K562 (cell line): ENCODE data around the gene GPC1. TPM values are rescaled to one million over a fixed set of nuclear protein-coding genes. Genes with fewer than 3 reads are reported as not detected.

Experiments used
- ATAC-seq: fragments of 200-7000 bp; cut with Tn5 transposase; 3 replicates; pipeline ENCODE4 v1.9.1; 2020; ENCODE audit warnings: moderate library complexity
- BruUV-seq: library from RNA; stranded (reverse); fragments of 400-500 nt; replicated peaks from 2 replicates; lab custom pipeline; 2021; lab: Mats Ljungman, UMichigan
- CTCF ChIA-PET: fragments of 300-600 bp; formaldehyde crosslinking; extraction: SDS; loops from one replicate; lab custom pipeline; 2021; ENCODE audit warnings: low intra/inter-chr PET ratio; lab: Yijun Ruan, JAX
- POLR2A ChIA-PET: fragments of 300-600, 350-650 bp; sonication (Branson Sonifier 250); formaldehyde crosslinking; extraction: SDS; loops from one replicate; lab custom pipeline; 2021; ENCODE audit warnings: antibody characterized with exemption, inconsistent platforms; lab: Yijun Ruan, JAX
- DNase-seq, 4 experiments: peaks; one replicate each; pipeline versions ENCODE4 v3.0.0 to v3.0.0-alpha.2; 2011 to 2018; ENCODE audit warnings: low spot score in 3 of 4, mixed read lengths in 3 of 4; ENCODE audit errors: extremely low read depth in 1 of 4
- FAIRE-seq: peaks from 2 replicates; lab custom pipeline; 2011; peaks lifted over from hg19 to GRCh38; lab: Jason Lieb, UNC
- H2AFZ ChIP-seq: 2 replicates; pipeline ENCODE4 v1.6.0; 2011; ENCODE audit warnings: low read depth, low read length, control low read depth, inconsistent platforms
- H3K27ac ChIP-seq: fragments of 200-600 bp; 3 replicates; pipeline ENCODE4 v1.8.0; 2011; ENCODE audit warnings: low read depth, mild to moderate bottlenecking, control low read depth, inconsistent platforms, low read length, moderate library complexity, mixed read lengths; ENCODE audit errors: extremely low read depth
- H3K27me3 ChIP-seq, 2 experiments: fragments of 300-600 bp in 1 of 2; 2 replicates in 1 of 2; 3 replicates in 1 of 2; pipeline versions ENCODE4 v1.6.0 to v1.8.0; 2011; ENCODE audit warnings: inconsistent platforms in 2 of 2, low read length in 2 of 2, mild to moderate bottlenecking in 1 of 2, mixed read lengths in 1 of 2, moderate library complexity in 1 of 2; ENCODE audit not compliant: control insufficient read depth in 2 of 2, insufficient read depth in 2 of 2
- H3K36me3 ChIP-seq: fragments of 300-600 bp; 3 replicates; pipeline ENCODE4 v1.8.0; 2011; ENCODE audit warnings: mild to moderate bottlenecking, low read length, inconsistent platforms; ENCODE audit not compliant: control insufficient read depth, insufficient read depth
- H3K4me1 ChIP-seq, 2 experiments: fragments of 200-600 bp in 1 of 2; replicated peaks in 1 of 2; 2 replicates in 1 of 2; 3 replicates in 1 of 2; pipeline versions ENCODE4 v1.5.1 to v1.8.0; 2011; ENCODE audit warnings: inconsistent platforms in 2 of 2, low read length in 2 of 2, mild to moderate bottlenecking in 1 of 2, mixed read lengths in 1 of 2, moderate library complexity in 1 of 2; ENCODE audit not compliant: control insufficient read depth in 2 of 2, insufficient read depth in 2 of 2
- H3K4me2 ChIP-seq: 2 replicates; pipeline ENCODE4 v1.6.1; 2011; ENCODE audit warnings: low read length, control low read depth, inconsistent platforms, mixed read lengths; ENCODE audit not compliant: insufficient read depth
- H3K4me3 ChIP-seq: fragments of 200-600 bp; sonication (generic), shearing (Covaris generic); 2 replicates; pipeline ENCODE4 v1.5.1; 2016; ENCODE audit warnings: control low read depth, inconsistent platforms
- H3K79me2 ChIP-seq: fragments of 200-600 bp; 3 replicates; pipeline ENCODE4 v1.8.0; 2011; ENCODE audit warnings: low read length, inconsistent platforms; ENCODE audit not compliant: control insufficient read depth, insufficient read depth
- H3K9ac ChIP-seq, 2 experiments: 2 replicates each; pipeline versions ENCODE4 v1.6.0 to v1.6.1; 2011; ENCODE audit warnings: low read depth in 2 of 2, low read length in 2 of 2, control low read depth in 1 of 2, inconsistent platforms in 1 of 2, mild to moderate bottlenecking in 1 of 2, mixed read lengths in 1 of 2; ENCODE audit not compliant: insufficient read depth in 1 of 2
- H3K9me1 ChIP-seq: one replicate; pipeline ENCODE4 v1.6.0; 2011; ENCODE audit warnings: inconsistent platforms, mild to moderate bottlenecking, low read length, moderate library complexity; ENCODE audit not compliant: control insufficient read depth, insufficient read depth
- H3K9me3 ChIP-seq: replicated peaks from 2 replicates; pipeline ENCODE4 v1.5.1; 2011; ENCODE audit warnings: low read depth, low read length, inconsistent platforms; ENCODE audit not compliant: control insufficient read depth, insufficient read depth
- H4K20me1 ChIP-seq: replicated peaks from 2 replicates; pipeline ENCODE4 v1.6.1; 2011; ENCODE audit warnings: low read length, inconsistent platforms, mixed read lengths; ENCODE audit not compliant: control insufficient read depth, insufficient read depth
- NONO ChIP-seq, 2 experiments: fragments of 200-400 bp in 1 of 2; fragments of 450-650 bp in 1 of 2; formaldehyde crosslinking in 1 of 2; IDR thresholded peaks; 2 replicates each; pipeline ENCODE4 v1.6.1; 2017; ENCODE audit warnings: low read depth in 2 of 2, mild to moderate bottlenecking in 2 of 2, moderate library complexity in 2 of 2, low read length in 1 of 2
- TCF7L2 ChIP-seq: fragments of 150-350 bp; IDR thresholded peaks from 2 replicates; pipeline ENCODE4 v1.6.1; 2016; ENCODE audit warnings: low read depth, mild to moderate bottlenecking, low read length, moderate library complexity
- ZNF143 ChIP-seq: sonication (generic); formaldehyde crosslinking; IDR thresholded peaks from 2 replicates; pipeline ENCODE4 v1.9.0; 2022; ENCODE audit warnings: mild to moderate bottlenecking, missing genetic modification reagents
- WGBS: fragments of 100-300 bp; shearing (Covaris generic); methylation state at CpG from one replicate; pipeline ENCODE4 v1.1.6; 2016; ENCODE audit warnings: low coverage, mixed read lengths; ENCODE audit not compliant: insufficient coverage; ENCODE audit errors: missing lambda C conversion rate; 5-methylcytosine and 5-hydroxymethylcytosine counted together
- in situ Hi-C: fragments of 300-500 bp; cut with MboI; formaldehyde crosslinking; loops from 4 replicates; pipeline ENCODE4 v1.15.0; 2018; ENCODE audit warnings: inconsistent platforms, mixed read lengths
- intact Hi-C: fragments of 100-400 bp; cut with micrococcal nuclease; formaldehyde crosslinking; loops from 2 replicates; pipeline ENCODE4 v1.14.2; 2022
- polyA plus RNA-seq, 8 experiments: library from polyadenylated mRNA; depleted of rRNA in 4 of 8; stranded (reverse) in 5 of 8; unstranded in 3 of 8; fragments of >200 nt; fragmentation: Nextera tagmentation in 2 of 8; fragmentation: Illumina TruSeq in 1 of 8; extraction: Ambion mirVana in 2 of 8; extraction: Trizol in 1 of 8; gene quantifications; 2 replicates each; pipeline versions ENCODE4 v1.2.1 to v1.2.3, GENCODE V29; 2011 to 2014; ENCODE audit warnings: inconsistent platforms in 1 of 8, missing spikeins in 1 of 8
- total RNA-seq, 7 experiments: library from RNA; depleted of rRNA in 6 of 7; stranded (reverse); fragments of >200 nt in 6 of 7; fragmentation: Illumina TruSeq in 2 of 7; extraction: Trizol in 2 of 7; gene quantifications; 2 replicates each; pipeline versions ENCODE4 v1.2.1 to v1.2.3, GENCODE V29; 2011 to 2021; ENCODE audit warnings: low replicate concordance in 1 of 7
- TF ChIP-seq, protein P1 (sequence below): IDR thresholded peaks from 2 replicates; pipeline ENCODE4 v1.6.1; 2011; ENCODE audit warnings: borderline replicate concordance, low read depth, mild to moderate bottlenecking, moderate library complexity, low read length; ENCODE audit not compliant: insufficient read depth, poor library complexity, severe bottlenecking
- TF ChIP-seq, protein P2 (sequence below), 2 experiments: fragments of 450-650 bp in 1 of 2; sonication (generic) in 1 of 2; formaldehyde crosslinking; conservative IDR thresholded peaks; 2 replicates each; pipeline versions ENCODE4 v1.4.0 to v1.8.1; 2020 to 2022; ENCODE audit warnings: mild to moderate bottlenecking in 1 of 2, missing genetic modification reagents in 1 of 2

GPC1 gene
- total and polyA plus RNA-seq, 9 of the 15 experiments (the other 6 are each of a cell fraction or from before 2014, with no cell fraction given), result 0.07 to 0.82 (median 0.14) TPM; not detected in 3

DNA sequence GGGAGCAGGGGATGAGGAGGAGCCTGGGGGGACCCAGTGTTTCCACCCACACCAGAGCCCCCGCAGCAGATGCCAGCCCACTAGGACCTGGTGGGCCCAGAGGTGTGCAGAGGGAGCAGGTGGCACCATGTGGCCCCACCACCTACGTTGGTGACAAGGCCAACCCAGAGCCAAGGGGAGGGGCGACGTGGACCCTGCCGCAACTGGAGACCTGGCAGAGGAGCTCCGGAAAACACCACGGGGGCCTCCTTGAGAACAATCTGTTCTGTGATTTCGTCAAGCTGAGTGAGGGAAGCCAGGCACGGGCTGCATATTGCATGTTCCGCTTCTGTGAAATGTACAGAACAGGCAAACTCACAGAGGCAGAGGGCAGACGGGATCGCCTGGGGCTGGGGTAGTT, 49.1 kb upstream of the GPC1 start:
- POLR2A ChIA-PET, result no interaction called here
- H2AFZ ChIP-seq, result no peak overlapping the region
- DNase-seq (no peak), ATAC-seq (no peak), FAIRE-seq (no peak)
- no peaks in the 10 kb centered on the region for H3K79me2 ChIP-seq
- no peaks in the 10 kb centered on the region; the same call in 1 of the 2 replicates for H3K9me3 ChIP-seq
- TF ChIP-seq, protein P1, sequence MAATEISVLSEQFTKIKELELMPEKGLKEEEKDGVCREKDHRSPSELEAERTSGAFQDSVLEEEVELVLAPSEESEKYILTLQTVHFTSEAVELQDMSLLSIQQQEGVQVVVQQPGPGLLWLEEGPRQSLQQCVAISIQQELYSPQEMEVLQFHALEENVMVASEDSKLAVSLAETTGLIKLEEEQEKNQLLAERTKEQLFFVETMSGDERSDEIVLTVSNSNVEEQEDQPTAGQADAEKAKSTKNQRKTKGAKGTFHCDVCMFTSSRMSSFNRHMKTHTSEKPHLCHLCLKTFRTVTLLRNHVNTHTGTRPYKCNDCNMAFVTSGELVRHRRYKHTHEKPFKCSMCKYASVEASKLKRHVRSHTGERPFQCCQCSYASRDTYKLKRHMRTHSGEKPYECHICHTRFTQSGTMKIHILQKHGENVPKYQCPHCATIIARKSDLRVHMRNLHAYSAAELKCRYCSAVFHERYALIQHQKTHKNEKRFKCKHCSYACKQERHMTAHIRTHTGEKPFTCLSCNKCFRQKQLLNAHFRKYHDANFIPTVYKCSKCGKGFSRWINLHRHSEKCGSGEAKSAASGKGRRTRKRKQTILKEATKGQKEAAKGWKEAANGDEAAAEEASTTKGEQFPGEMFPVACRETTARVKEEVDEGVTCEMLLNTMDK, result no peak
- TF ChIP-seq NONO (IDR thresholded peaks at IDR 0.05; ENCODE audit: low read depth in 2 of 2, low read length in 1 of 2) (no peak), TCF7L2 (no peak), ZNF143 (no peak)
- TF ChIP-seq, protein P2, sequence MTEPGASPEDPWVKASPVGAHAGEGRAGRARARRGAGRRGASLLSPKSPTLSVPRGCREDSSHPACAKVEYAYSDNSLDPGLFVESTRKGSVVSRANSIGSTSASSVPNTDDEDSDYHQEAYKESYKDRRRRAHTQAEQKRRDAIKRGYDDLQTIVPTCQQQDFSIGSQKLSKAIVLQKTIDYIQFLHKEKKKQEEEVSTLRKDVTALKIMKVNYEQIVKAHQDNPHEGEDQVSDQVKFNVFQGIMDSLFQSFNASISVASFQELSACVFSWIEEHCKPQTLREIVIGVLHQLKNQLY (CRISPR knock-in tag; conservative IDR thresholded peaks at IDR 0.05), result no peak
- H3K27ac ChIP-seq, result no peak overlapping the region
- WGBS, result 28% methylated on average over 10 of the region's 12 CpGs
- no peaks in the 10 kb centered on the region for H3K9me1 ChIP-seq
- intact Hi-C loops, result no loop called here
- peaks cover 0 to 22% of the 10 kb centered on the region in 2 experiments; a peak in 2 of 5 replicates for H3K27me3 ChIP-seq
- peaks cover 7 to 24% of the 10 kb centered on the region in 2 experiments; a peak in 4 of 5 replicates for H3K4me1 ChIP-seq
- no peak overlapping the region for H3K4me3 ChIP-seq
- no peak overlapping the region for H3K4me2 ChIP-seq
- no peaks in the 10 kb centered on the region for H3K36me3 ChIP-seq
- H3K9ac ChIP-seq, result no peak overlapping the region
- CTCF ChIA-PET, result no interaction called here
- no peaks in the 10 kb centered on the region for H4K20me1 ChIP-seq
- BruUV-seq, result no TSS peak
- in situ Hi-C loops, result no loop called here
